Uterus (tissue), 2 donors: Measurements from ENCODE around the gene MRPL49.

Experiments used
- POLR2A ChIP-seq, 2 donors: fragments of 450-650 bp; IDR thresholded peaks; one replicate each; pipeline ENCODE4 v1.6.1; 2016; ENCODE audit warnings: antibody characterized with exemption in 2 of 2, mild to moderate bottlenecking in 1 of 2, moderate library complexity in 1 of 2
- TF ChIP-seq, protein P1 (sequence below), 4 experiments: fragments of 200-600 bp in 2 of 4; fragments of 450-650 bp in 2 of 4; sonication (generic) in 2 of 4; IDR thresholded peaks; one replicate each; pipeline ENCODE4 v1.5.1; 2016 to 2019; ENCODE audit warnings: antibody characterized with exemption in 4 of 4, mild to moderate bottlenecking in 2 of 4, moderate library complexity in 1 of 4

DNA sequence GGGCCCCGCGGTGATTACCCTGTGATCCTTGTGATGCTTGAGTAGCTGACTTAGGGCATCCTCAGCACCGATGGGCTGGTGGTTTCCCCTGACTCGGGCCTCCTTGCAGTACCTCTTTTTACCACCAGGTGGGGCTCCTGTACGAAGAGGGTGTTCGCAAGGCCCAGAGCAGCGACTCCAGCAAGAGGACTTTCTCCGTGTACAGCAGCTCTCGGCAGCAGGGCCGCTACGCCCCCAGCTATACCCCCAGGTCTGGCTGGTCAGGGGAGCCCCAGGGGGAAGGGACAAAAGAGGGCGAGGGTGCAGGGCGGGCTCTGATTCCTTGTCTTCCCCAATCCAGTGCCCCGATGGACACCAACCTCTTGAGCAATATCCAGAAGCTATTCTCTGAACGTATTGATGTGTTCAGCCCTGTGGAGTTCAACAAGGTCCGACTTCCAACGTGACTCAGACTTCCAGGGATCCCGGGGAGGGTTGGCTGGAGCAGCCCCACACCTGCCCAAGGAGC, 11.7 kb upstream of the MRPL49 start:
- TF ChIP-seq, protein P1, sequence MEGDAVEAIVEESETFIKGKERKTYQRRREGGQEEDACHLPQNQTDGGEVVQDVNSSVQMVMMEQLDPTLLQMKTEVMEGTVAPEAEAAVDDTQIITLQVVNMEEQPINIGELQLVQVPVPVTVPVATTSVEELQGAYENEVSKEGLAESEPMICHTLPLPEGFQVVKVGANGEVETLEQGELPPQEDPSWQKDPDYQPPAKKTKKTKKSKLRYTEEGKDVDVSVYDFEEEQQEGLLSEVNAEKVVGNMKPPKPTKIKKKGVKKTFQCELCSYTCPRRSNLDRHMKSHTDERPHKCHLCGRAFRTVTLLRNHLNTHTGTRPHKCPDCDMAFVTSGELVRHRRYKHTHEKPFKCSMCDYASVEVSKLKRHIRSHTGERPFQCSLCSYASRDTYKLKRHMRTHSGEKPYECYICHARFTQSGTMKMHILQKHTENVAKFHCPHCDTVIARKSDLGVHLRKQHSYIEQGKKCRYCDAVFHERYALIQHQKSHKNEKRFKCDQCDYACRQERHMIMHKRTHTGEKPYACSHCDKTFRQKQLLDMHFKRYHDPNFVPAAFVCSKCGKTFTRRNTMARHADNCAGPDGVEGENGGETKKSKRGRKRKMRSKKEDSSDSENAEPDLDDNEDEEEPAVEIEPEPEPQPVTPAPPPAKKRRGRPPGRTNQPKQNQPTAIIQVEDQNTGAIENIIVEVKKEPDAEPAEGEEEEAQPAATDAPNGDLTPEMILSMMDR (IDR thresholded peaks at IDR 0.05) = peak; percentile 96 to 99 (median 98)
- TF ChIP-seq POLR2A (IDR thresholded peaks at IDR 0.05) = no peak
